Measurements from ENCODE around the gene DENND2A.
"Not testable (repeated sequence)": the region's sequence is repeated elsewhere in the genome, so short reads cannot be mapped to it uniquely, and the experiment has no call there.

The DENND2A gene

GRCh38 chr7:140646931-140647647, 6.5 kb upstream of the DENND2A start:
- no peak overlapping the region for H3K4me3 ChIP-seq (ENCODE audit: low read depth in 1 of 2, low read length in 1 of 2)
- H3K27ac ChIP-seq, result no peak overlapping the region
- H3K4me1 ChIP-seq (ENCODE audit: control insufficient read depth in 1 of 2, insufficient read depth in 1 of 2, low read depth in 1 of 2, low read length in 1 of 2), result no peaks in the 10 kb centered on the region
- no peaks in the 10 kb centered on the region for H3K9me3 ChIP-seq
- no peaks in the 10 kb centered on the region for H3K36me3 ChIP-seq
- TF ChIP-seq CTCF (IDR thresholded peaks at IDR 0.05), result no peak
- peaks cover 62% of the 10 kb centered on the region for H3K27me3 ChIP-seq

GRCh38 chr7:140645166-140645900, 4.7 kb upstream of the DENND2A start:
- H3K27me3 ChIP-seq, result peaks cover 80% of the 10 kb centered on the region
- no peaks in the 10 kb centered on the region for H3K9me3 ChIP-seq
- peak; percentile 33 for TF ChIP-seq CTCF (IDR thresholded peaks at IDR 0.05)
- H3K36me3 ChIP-seq, result no peaks in the 10 kb centered on the region
- H3K27ac ChIP-seq, result no peak overlapping the region
- H3K4me3 ChIP-seq (ENCODE audit: low read depth in 1 of 2, low read length in 1 of 2), result no peak overlapping the region
- peaks cover 0 to 8% of the 10 kb centered on the region in 2 experiments for H3K4me1 ChIP-seq (ENCODE audit: control insufficient read depth in 1 of 2, insufficient read depth in 1 of 2, low read depth in 1 of 2, low read length in 1 of 2)

GRCh38 chr7:140644761-140645160, 4.1 kb upstream of the DENND2A start:
- not testable (repeated sequence) for H3K36me3 ChIP-seq; H3K4me3 ChIP-seq (ENCODE audit: low read depth in 1 of 2, low read length in 1 of 2); H3K9me3 ChIP-seq; H3K27ac ChIP-seq
- peaks cover 4 to 14% of the 10 kb centered on the region in 2 experiments for H3K4me1 ChIP-seq (ENCODE audit: control insufficient read depth in 1 of 2, insufficient read depth in 1 of 2, low read depth in 1 of 2, low read length in 1 of 2)
- peaks cover 86% of the 10 kb centered on the region for H3K27me3 ChIP-seq

GRCh38 chr7:140643416-140643815, 2.8 kb upstream of the DENND2A start:
- Histone ChIP-seq H3K27ac (no peak overlapping the region), H3K9me3 (no peaks in the 10 kb centered on the region), H3K36me3 (no peaks in the 10 kb centered on the region), H3K4me1 (ENCODE audit: control insufficient read depth in 1 of 2, insufficient read depth in 1 of 2, low read depth in 1 of 2, low read length in 1 of 2) (peaks cover 7 to 17% of the 10 kb centered on the region in 2 experiments), H3K27me3 (peaks cover 99% of the 10 kb centered on the region), H3K4me3 (ENCODE audit: low read depth in 1 of 2, low read length in 1 of 2) (no peak overlapping the region)
- TF ChIP-seq CTCF (IDR thresholded peaks at IDR 0.05), result no peak

- H3K27me3 ChIP-seq, result peaks cover 100% of the 10 kb centered on the region
- H3K9me3 ChIP-seq, result no peaks in the 10 kb centered on the region
- H3K4me1 ChIP-seq (ENCODE audit: control insufficient read depth in 1 of 2, insufficient read depth in 1 of 2, low read depth in 1 of 2, low read length in 1 of 2), result peaks cover 7 to 17% of the 10 kb centered on the region in 2 experiments
- H3K36me3 ChIP-seq, result no peaks in the 10 kb centered on the region
- H3K27ac ChIP-seq, result no peak overlapping the region
- TF ChIP-seq CTCF (IDR thresholded peaks at IDR 0.05), result no peak
- no peak overlapping the region for H3K4me3 ChIP-seq (ENCODE audit: low read depth in 1 of 2, low read length in 1 of 2)
Observed at GRCh38 chr7:140641524-140642195, 1.0 kb upstream of the DENND2A start.
